Endothelial cell of umbilical vein (primary cell): ENCODE measurements around the gene JAKMIP3. TPM values are rescaled to one million over a fixed set of nuclear protein-coding genes. Genes with fewer than 3 reads are reported as not detected.

Experiments used
- BruUV-seq: library from RNA; stranded (reverse); fragments of 400-500 nt; replicated peaks from 2 replicates; lab custom pipeline; 2021; lab: Mats Ljungman, UMichigan
- CTCF ChIA-PET: fragments of 300-600, 350-600 bp; sonication (Branson Sonifier 250); formaldehyde crosslinking; loops from one replicate; lab custom pipeline; 2021; ENCODE audit warnings: antibody characterized with exemption, inconsistent platforms; lab: Charles Lee
- POLR2A ChIA-PET: fragments of 300-600, 350-600 bp; sonication (Branson Sonifier 250); formaldehyde crosslinking; loops from one replicate; lab custom pipeline; 2021; ENCODE audit warnings: antibody characterized with exemption, inconsistent platforms; lab: Charles Lee
- DNase-seq: peaks from one replicate; pipeline ENCODE4 v3.0.0-alpha.2; 2011; ENCODE audit warnings: low read depth, low spot score
- FAIRE-seq: peaks from 2 replicates; lab custom pipeline; 2011; peaks lifted over from hg19 to GRCh38; lab: Jason Lieb, UNC
- H2AFZ ChIP-seq: 2 replicates; pipeline ENCODE4 v1.6.0; 2012; ENCODE audit warnings: low read depth, low read length, control low read depth, inconsistent platforms
- H3K27ac ChIP-seq: 2 replicates; pipeline ENCODE4 v1.5.1; 2011; ENCODE audit warnings: low read depth, mild to moderate bottlenecking, control low read depth, low read length, moderate library complexity; ENCODE audit not compliant: insufficient read depth
- H3K27me3 ChIP-seq, 2 experiments: 2 replicates each; pipeline versions ENCODE4 v1.6.0 to v1.6.1; 2011; ENCODE audit warnings: low read length in 2 of 2, mixed read lengths in 1 of 2; ENCODE audit not compliant: control insufficient read depth in 2 of 2, insufficient read depth in 2 of 2
- H3K36me3 ChIP-seq, 2 experiments: 2 replicates in 1 of 2; 3 replicates in 1 of 2; pipeline ENCODE4 v1.5.1; 2011; ENCODE audit warnings: low read length in 2 of 2, mild to moderate bottlenecking in 1 of 2, moderate library complexity in 1 of 2; ENCODE audit not compliant: control insufficient read depth in 2 of 2, insufficient read depth in 2 of 2; ENCODE audit errors: extremely low read depth in 1 of 2
- H3K4me1 ChIP-seq: 3 replicates; pipeline ENCODE4 v1.5.1; 2011; ENCODE audit warnings: mild to moderate bottlenecking, low read length; ENCODE audit not compliant: control insufficient read depth, insufficient read depth; ENCODE audit errors: extremely low read depth
- H3K4me2 ChIP-seq: 2 replicates; pipeline ENCODE4 v1.6.1; 2011; ENCODE audit warnings: low read length, control low read depth, mixed read lengths; ENCODE audit not compliant: insufficient read depth
- H3K4me3 ChIP-seq, 3 experiments: fragments of 200-600 bp in 1 of 3; sonication (generic), shearing (Covaris generic) in 1 of 3; replicated peaks in 1 of 3; 2 replicates each; pipeline ENCODE4 v1.5.1; 2011 to 2016; ENCODE audit warnings: control low read depth in 3 of 3, low read length in 3 of 3, mild to moderate bottlenecking in 2 of 3, inconsistent platforms in 1 of 3, low read depth in 1 of 3, moderate library complexity in 1 of 3; ENCODE audit not compliant: insufficient read depth in 1 of 3
- H3K79me2 ChIP-seq: 2 replicates; pipeline ENCODE4 v1.6.0; 2012; ENCODE audit warnings: low read length, inconsistent platforms; ENCODE audit not compliant: control insufficient read depth, insufficient read depth
- H3K9ac ChIP-seq: replicated peaks from 2 replicates; pipeline ENCODE3; 2011; ENCODE audit warnings: low read length, control low read depth; ENCODE audit not compliant: insufficient read depth; ENCODE audit errors: extremely low read depth
- H3K9me1 ChIP-seq: replicated peaks from 3 replicates; pipeline ENCODE4 v1.6.0; 2011; ENCODE audit warnings: mild to moderate bottlenecking, low read length; ENCODE audit not compliant: control insufficient read depth, insufficient read depth; ENCODE audit errors: extremely low read depth
- H3K9me3 ChIP-seq: replicated peaks from 2 replicates; pipeline ENCODE4 v1.5.1; 2012; ENCODE audit warnings: low read length, inconsistent platforms; ENCODE audit not compliant: control insufficient read depth, insufficient read depth
- H4K20me1 ChIP-seq: replicated peaks from 2 replicates; pipeline ENCODE3; 2011; ENCODE audit warnings: mild to moderate bottlenecking, low read length; ENCODE audit not compliant: control insufficient read depth, insufficient read depth; ENCODE audit errors: extremely low read depth
- CTCF ChIP-seq, 2 donors: IDR thresholded peaks; 1 replicate in 1 of 2; 2 replicates in 1 of 2; pipeline ENCODE4 v1.5.1; 2011; ENCODE audit warnings: low read length in 2 of 2, mild to moderate bottlenecking in 2 of 2, moderate library complexity in 2 of 2, control low read depth in 1 of 2, inconsistent platforms in 1 of 2, low read depth in 1 of 2; ENCODE audit not compliant: insufficient read depth in 1 of 2; ENCODE audit errors: extremely low read depth in 1 of 2
- EZH2 ChIP-seq: IDR thresholded peaks from 2 replicates; pipeline ENCODE4 v1.6.1; 2012; ENCODE audit warnings: borderline replicate concordance, low read depth, mild to moderate bottlenecking, moderate library complexity, low read length, inconsistent platforms; ENCODE audit not compliant: severe bottlenecking
- FOS ChIP-seq: IDR thresholded peaks from 2 replicates; pipeline ENCODE4 v1.6.1; 2011; ENCODE audit warnings: mild to moderate bottlenecking, low read length, moderate library complexity, borderline replicate concordance; ENCODE audit not compliant: insufficient read depth
- GATA2 ChIP-seq: IDR thresholded peaks from 2 replicates; pipeline ENCODE4 v1.7.0; 2011; ENCODE audit warnings: low read depth, mild to moderate bottlenecking, moderate library complexity, mixed read lengths, low read length; ENCODE audit not compliant: insufficient read length, insufficient read depth
- JUN ChIP-seq: IDR thresholded peaks from 2 replicates; pipeline ENCODE4 v1.6.1; 2011; ENCODE audit warnings: borderline replicate concordance, low read depth; ENCODE audit not compliant: insufficient read length, insufficient read depth
- MAX ChIP-seq: IDR thresholded peaks from 2 replicates; pipeline ENCODE4 v1.6.1; 2011; ENCODE audit not compliant: insufficient read depth, insufficient read length
- MYC ChIP-seq: IDR thresholded peaks from one replicate; pipeline ENCODE4 v1.6.1; 2011; ENCODE audit warnings: mild to moderate bottlenecking, low read depth, low read length
- POLR2A ChIP-seq: IDR thresholded peaks from 2 replicates; pipeline ENCODE4 v1.6.1; 2012; ENCODE audit warnings: low read depth, mild to moderate bottlenecking, control low read depth, low read length
- POLR2AphosphoS5 ChIP-seq: IDR thresholded peaks from 2 replicates; pipeline ENCODE4 v1.6.1; 2012; ENCODE audit warnings: low read depth, mild to moderate bottlenecking, control low read depth, low read length, moderate library complexity; ENCODE audit not compliant: insufficient read depth
- dilution Hi-C: fragments of 300-500 bp; cut with MboI; formaldehyde crosslinking; loops from one replicate; pipeline ENCODE4 v1.15.0; 2019; ENCODE audit warnings: low sequenced_read_pairs; ENCODE audit not compliant: extremely low pct_ligation_motif_present
- intact Hi-C: fragments of 100-400 bp; cut with micrococcal nuclease; formaldehyde crosslinking; loops from one replicate; pipeline ENCODE4 v1.10.0; 2022
- polyA plus RNA-seq, 4 experiments: library from polyadenylated mRNA; depleted of rRNA in 3 of 4; stranded (reverse) in 3 of 4; unstranded in 1 of 4; fragments of >200 nt; gene quantifications; 2 replicates each; pipeline versions ENCODE4 v1.2.1 to v1.2.3, GENCODE V29; 2011 to 2012; ENCODE audit warnings: missing spikeins in 1 of 4
- total RNA-seq: library from RNA; stranded (reverse); gene quantifications from 2 replicates; pipeline ENCODE4 v1.2.3, GENCODE V29; 2021

JAKMIP3 gene
- total and polyA plus RNA-seq, 2 donors (not counting 3 experiments of a cell fraction or from before 2014, with no cell fraction given), result 0.01 TPM; not detected in 1

GRCh38 chr10:132063432-132063831, 2.3 kb upstream of the JAKMIP3 start:
- Histone ChIP-seq H3K9me1 (no peaks in the 10 kb centered on the region), H3K9ac (no peak overlapping the region), H4K20me1 (no peaks in the 10 kb centered on the region), H2AFZ (no peak overlapping the region), H3K4me1 (no peaks in the 10 kb centered on the region), H3K9me3 (no peaks in the 10 kb centered on the region), H3K4me2 (no peak overlapping the region), H3K4me3 (no peak overlapping the region), H3K79me2 (no peaks in the 10 kb centered on the region), H3K36me3 (no peaks in the 10 kb centered on the region), H3K27ac (no peak overlapping the region), H3K27me3 (no peaks in the 10 kb centered on the region)
- BruUV-seq, result no TSS peak
- no peak for FAIRE-seq
- DNase-seq, result no peak
- TF ChIP-seq MAX (no peak), EZH2 (no peak), POLR2A (no peak), JUN (no peak), MYC (no peak), CTCF (IDR thresholded peaks at IDR 0.05; ENCODE audit: extremely low read depth in 1 of 2, insufficient read depth in 1 of 2, low read depth in 1 of 2, low read length in 2 of 2) (no peak), POLR2AphosphoS5 (no peak), GATA2 (no peak), FOS (no peak)
- intact Hi-C loops (no loop called here), dilution Hi-C loops (no loop called here)
- ChIA-PET POLR2A (no interaction called here), CTCF (no interaction called here)
